HG03558 (cell line): ENCODE data around the gene MTF1.
"Not testable (repeated sequence)": the region's sequence is repeated elsewhere in the genome, so short reads cannot be mapped to it uniquely, and the experiment has no call there.

ENCODE experiments used
- ATAC-seq: cut with Tn5 transposase; IDR thresholded peaks from one replicate; pipeline ENCODE4 v1.9.1; 2021; ENCODE audit warnings: moderate number of reproducible peaks; ENCODE audit not compliant: unreplicated experiment; ENCODE audit errors: extremely low read depth

Gene MTF1

DNA sequence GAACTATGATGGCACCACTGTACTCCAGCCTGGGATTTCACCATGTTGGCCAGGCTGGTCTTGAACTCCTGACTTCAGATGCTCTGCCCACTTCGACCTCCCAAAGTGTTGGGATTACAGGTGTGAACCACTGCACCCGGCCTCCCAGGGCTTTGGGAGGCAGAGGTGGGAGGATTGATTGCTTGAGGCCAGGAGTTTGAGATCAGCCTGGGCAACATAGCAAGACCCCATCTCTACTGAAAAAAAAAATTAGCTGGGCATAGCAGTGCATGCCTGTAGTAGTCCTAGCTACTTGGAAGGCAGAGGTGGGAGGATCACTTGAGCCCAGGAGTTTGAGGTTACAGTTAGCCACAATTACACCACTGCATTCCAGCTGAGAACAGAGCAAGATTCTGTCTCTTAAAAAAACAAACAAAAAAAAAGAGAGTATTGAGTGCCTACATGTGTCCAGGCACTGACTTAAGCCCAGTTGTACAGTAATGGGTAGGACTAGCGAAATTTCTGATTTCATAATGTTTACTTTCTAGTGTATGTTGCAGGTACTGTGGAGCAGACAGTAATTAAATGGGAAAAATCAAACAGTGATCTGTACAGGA is 61.5 kb downstream of the MTF1 start:
- ATAC-seq, result no peak

DNA sequence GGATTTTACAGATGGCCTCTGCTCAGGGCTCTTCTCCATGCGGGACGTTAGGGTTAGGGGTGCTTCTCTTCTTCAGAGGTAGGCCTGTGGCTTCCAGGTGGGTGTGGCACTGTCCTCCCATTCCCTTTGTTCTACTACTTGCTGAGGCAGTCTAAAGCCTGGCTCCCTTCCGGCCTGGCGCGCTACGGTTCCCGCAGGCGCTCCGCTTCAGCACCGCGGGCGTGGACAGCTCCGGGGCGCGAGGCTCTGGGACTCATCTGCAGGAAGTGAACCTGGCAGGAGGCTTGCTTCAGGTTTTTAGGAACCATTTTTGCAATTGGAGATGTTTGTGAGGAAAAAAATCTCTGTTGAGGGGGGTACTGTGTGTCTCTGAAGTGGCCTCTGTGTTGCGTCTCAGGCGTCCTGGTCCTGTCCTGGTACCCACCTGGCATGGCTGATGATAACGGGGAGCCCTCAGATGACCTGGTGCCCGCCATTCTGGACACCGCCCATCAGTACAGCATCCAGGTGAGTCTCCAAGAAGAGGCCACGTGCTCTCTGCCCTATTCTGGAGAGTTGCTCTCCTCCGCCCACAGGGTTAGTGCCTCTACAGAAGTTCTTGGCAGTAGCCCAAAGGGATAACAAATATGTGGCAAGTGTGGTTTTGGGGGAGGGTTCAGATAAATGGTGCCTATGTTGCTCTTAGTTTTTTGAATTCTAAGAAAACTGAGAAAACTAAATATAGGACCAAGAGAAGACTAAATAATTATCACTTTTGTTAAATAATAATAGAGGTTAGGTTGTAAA is 63.9 kb downstream of the MTF1 start:
- ATAC-seq, result no peak

DNA sequence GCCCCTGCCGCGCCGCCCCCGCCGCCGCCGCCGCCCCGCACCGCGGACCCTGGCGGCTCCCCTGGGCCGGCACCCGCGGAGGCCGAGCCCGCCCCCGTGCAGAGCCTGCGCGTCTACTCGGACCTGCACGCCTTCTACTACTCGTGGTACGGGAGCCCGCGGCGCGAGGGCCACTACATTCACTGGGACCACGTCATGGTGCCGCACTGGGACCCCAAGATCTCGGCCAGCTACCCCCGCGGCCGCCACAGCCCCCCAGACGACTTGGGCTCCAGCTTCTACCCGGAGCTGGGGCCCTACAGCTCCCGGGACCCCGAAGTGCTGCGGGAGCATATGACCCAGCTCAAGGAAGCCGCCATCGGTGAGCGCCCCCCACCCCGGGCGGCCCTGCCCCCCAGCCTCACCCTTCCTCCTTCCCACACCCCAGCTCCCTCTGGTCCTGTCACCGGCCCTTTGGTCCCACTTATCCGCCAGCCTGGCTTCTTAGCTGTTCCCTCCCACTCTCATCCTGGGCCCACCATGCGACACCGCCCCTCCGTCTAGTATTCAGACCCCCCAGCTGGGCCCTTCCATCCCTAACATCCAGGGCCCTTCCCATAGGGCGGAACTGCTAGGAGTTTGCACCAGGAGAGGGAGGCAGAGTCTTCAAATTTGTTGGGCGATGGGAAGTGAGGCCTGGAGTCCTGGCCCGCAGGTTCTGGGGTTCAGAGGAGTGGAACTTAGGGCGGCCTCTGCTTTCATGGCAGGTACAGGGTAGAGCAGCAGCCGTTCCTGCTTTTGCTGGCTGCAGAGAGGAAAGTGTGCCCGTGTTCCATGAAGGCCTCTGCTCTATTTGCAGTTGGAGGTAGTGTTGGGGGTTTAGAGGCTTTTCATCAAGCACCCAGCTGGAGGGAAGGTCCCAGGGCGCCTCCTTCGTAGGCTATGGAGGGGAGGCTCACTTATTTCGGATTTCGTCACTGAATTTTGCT is 64.7 kb downstream of the MTF1 start:
- ATAC-seq, result no peak

DNA sequence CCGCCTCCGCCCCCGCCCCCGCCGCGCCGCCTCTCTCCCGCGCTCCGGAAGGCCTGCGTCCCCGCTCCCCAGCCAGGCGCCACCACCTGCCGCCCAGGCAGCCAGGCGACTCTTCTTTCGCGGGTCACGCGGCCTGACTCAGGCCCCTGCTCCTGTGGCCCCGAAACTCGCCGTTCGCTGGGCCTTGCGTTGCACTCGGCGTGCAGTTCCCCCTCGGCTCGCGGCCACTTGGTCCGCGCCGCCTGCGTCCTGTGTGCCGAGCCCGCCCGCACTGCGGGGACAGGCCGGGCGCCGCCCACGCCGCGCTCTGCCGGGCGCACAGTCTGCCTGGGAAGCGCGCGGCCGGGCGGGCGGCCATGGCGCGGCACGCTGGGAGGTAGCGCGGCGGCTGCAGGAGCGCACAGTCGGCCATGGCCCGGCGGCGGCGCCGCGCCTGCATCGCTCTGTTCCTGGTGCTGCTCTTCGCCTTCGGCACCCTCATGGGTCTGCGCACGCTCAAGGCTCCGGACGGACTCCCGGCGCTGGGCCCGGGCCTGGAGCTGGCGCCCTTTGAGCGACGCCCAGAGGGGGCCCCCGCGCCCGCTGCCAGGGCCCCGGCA is 65.5 kb downstream of the MTF1 start, which contains the start of gene MANEAL:
Gene MANEAL (plus strand): TSS at position 75 of the 599 bp plus-strand sequence. CDS start 336 bp downstream, at position 411.
- no peak for ATAC-seq

DNA sequence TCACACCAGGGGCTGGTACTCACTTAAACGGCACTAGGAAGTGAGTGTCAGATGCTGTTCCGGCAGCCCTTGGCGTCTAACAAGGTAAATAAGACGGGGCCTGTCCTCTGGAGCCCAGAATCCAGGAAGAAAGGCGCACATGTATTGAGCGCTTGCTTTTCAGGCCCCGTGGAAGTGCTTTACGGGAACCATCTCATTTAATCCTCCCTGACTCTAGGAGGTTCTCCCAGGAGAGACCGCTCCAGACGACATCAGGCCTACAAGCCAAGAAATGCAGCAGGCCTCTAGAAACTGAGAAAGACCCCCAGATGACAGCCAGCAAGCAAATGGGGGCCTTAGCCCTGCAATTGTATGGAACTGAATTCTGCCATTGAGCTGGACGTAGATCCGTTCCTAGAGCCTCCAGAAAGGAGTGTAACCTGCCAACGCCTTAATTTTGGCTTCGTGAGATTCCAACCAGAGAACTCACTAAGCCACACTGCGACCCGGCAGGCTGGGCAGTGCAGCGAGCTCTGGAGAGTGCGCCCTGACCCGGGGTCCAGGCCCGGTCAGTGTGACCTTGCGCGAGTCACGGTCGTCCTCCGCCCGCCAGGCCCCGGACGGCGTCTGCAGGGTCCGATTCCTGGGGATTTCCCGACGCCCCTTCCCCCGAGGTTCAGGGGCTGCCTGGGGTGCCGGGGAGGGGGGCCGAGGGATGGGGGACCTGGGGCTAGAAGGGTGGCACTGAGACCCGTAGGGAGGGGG is 66.3 kb downstream of the MTF1 start:
- ATAC-seq, result no peak

DNA sequence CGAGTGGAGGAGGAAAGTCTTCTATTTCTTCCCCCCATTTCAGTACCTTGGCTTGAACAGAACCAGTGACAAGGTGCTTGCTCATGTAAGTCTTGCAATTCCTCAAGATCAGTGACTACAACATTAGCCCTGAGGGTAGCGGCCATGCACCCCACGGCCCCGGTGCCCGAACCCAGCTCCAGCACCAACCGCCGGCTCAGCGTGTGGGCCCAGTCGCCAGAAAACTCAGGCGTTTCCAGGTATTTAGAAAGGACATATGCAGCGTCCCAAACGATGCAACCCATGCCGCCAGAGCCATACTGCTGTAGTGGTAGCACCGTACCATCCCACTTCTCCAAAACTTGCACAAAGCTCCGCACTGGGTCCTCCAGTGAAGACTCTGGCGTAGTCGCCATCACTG is 76.9 kb downstream of the MTF1 start:
- no peak for ATAC-seq

DNA sequence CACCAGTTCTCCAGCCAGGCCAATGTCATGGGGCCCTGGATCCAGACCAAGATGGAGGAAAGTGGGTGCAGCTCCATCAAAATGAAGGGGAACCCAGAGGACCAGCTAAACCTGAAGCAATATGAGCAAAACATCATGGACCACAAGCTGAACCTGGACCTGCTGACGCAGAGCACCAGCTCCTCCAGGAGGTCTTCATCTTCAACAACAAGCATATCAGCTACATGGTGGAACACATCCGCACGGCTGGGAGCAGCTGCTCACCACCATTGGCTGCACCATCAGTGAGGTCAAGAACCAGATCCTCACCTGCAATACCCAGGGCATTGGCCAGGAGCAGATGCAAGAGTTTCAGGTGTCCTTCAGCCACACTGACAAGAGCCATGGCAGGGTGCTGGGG is 80.7 kb downstream of the MTF1 start:
- ATAC-seq, result no peak

DNA sequence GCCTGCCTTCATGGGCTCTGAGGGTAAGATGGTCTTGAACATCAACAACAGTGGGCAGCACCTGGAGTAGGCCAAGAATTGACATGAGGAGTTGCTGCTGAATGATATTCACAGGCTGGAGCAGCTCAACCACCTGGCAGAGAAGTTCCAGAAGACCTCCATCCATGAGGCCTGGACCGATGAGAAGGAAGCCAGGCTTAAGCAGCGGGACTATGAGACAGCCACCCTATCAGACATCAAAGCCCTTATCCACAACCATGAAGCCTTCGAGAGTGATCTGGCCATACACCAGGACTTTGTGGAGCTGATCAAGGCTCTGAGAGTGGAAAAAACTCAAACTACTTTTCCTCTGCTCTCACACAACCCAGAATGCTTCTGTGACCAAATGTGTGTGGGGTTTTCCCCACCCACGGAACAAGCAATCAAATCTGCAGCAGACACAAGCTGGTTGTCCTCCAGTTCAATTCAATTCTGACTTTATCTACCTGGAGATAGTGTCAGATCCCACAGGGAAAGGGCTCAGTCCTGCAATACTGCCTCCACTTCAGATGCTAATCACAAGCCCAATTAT is 82.4 kb downstream of the MTF1 start:
- ATAC-seq, result no peak

DNA sequence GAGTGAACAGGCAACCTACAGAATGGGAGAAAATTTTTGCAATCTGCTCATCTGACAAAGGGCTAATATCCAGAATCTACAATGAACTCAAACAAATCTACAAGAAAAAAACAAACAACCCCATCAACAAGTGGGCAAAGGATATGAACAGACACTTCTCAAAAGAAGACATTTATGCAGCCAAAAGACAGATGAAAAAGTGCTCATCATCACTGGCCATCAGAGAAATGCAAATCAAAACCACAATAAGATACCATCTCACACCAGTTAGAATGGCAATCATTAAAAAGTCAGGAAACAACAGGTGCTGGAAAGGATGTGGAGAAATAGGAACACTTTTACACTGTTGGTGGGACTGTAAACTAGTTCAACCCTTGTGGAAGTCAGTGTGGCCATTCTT is 88.0 kb downstream of the MTF1 start:
- ATAC-seq, result not testable (repeated sequence)

DNA sequence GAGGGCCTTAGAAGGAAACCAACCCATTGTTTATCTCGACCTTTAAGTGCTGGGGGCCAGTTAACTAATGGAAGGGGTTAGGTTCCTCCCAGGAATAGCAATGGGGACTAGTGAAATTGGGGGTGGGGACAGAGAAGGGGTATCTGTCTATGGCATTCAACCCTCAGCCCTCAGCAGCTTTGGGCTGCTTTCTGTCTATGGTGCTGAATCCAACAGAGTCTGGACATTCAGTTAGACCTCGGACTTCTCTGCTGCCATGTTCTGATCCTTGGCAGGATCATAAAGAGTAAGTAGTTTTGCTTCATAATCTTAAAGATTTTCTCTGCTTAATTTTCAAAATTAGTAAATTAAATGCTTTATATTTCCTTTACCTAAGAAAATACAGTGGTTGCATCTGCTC is 91.9 kb downstream of the MTF1 start:
- no peak for ATAC-seq

DNA sequence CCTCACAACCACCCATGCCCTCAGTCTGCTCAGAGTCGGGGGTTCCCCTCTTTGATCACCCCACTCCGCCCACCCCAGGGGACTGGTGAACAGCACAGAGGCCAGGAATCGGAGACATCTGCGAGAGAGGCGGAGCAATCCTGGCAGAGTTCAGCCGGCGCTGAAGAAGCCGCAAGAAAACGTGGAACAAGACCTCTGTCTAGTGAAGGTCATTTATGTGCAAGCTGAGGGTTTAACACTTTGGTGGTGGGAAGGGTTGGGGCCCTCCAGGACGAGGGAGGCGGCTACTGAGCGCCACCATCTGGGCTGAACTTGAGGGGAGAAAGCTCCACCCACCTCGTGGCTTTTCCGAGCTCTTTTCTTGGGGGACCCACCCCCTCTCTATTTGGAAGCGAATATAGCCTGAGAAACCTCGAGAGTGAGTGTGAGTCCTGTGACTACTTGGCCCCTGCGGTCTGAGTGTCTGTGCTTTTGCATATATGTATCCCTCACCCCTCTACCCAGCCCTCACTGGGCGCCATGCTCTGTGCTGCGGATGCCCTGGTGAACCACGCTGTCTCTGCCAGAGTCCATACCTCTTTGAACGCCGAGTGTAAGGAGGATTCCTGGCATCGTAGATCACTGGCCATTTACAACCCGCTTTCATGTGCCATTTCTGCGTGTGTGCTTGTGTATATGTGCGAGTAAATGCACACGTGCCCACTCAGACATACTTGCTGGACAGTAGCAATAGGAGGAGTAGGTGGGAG is 93.3 kb downstream of the MTF1 start:
- no peak for ATAC-seq

DNA sequence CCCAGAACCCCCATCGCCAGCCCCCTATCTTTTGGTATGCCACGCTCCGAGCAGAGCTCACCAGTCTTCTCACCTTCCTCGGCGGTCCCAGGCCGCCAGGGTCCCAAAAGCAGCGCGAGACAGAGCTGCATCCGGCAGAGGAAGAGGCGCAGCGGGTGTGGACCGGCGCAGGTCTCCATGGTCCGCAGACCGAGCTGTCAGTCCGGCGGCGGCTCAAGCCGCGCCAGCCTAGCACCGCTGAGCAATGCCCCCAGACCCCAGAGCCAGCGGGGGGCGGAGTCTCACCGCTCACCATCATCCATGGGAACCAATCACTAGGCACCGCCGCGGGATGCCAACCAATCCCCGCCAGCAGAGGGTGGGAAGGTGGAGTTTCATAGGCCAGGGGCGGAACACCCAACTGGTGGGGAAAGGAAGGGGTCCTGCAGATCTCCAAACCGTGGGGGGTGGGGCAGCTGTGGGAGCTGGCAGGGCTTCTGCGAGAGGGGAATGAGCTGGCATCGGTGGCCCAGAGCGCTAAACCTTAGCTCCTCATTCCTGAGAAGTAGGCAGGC is 94.4 kb downstream of the MTF1 start, which contains the start of gene EPHA10:
Gene EPHA10 (minus strand): TSS at position 233 of the 554 bp plus-strand sequence. CDS start 54 bp downstream, at position 179.
- ATAC-seq, result no peak

DNA sequence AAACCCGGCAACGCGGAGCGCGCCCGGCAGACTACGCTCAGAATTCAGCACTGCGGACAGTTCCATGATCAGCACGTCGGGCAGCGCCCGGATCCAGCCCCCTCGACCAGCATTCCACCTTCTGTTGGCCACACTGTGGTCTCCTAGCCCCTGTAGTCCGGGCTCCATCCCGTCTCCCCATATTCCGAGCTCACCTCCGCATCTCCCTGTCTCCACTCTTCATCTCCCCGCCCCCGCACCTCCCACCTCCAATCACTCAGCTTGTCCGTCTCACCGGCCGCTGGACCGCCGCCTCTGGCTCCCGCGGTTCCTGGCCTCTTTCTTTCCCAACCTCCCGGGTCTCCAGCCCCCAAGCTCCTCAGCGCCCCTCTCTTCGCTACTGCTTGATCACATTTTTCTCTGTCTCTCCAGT is 95.0 kb downstream of the MTF1 start:
- no peak for ATAC-seq

DNA sequence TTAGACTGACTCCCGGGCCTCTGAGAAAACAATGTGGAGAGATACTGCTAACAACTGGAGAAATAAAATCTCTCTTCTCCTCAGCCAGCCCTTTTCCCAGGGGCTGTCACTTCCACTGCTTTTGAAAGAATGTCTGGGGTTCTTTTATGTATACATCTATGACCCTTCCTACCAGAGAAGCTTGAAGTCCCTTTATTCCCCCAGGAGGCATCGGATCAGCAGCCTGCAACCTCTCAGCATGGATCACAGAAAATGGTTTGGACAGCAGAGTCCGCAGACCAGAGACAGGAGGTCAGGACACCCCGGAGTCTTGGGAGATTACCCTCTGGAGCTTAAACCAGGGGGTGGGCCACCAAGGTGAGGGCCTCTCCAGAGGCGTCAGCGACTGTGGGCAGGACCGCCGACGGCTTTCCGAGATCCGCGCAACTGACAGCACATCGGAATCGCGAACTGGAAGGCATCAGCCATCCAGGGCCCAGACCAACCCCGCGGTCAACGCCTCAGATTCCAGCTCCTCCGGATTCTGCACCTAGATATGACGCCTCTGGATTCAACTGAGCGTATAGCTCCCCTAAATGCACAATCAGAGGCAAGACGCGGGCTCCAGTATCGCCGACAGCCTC is 95.5 kb downstream of the MTF1 start:
- no peak for ATAC-seq

DNA sequence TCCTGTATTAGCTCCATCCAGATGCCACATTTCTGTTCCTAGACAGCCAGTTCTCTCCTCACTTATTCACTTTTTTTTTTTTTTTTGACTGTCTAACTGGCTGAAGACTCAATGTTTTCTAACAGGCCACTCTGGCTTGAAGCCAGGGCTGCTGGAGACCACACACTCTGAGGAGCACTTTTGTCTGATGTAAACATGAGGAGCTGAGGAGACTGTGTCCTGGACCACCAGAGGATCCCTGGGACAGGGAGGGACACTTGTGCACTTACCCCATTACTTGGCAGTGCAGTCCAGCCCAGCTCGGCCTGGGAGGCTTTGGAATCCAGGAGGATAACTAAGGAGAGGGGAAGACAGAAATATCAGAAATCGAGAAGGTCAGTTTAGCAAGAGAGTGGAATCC is 96.9 kb downstream of the MTF1 start:
- ATAC-seq, result no peak

DNA sequence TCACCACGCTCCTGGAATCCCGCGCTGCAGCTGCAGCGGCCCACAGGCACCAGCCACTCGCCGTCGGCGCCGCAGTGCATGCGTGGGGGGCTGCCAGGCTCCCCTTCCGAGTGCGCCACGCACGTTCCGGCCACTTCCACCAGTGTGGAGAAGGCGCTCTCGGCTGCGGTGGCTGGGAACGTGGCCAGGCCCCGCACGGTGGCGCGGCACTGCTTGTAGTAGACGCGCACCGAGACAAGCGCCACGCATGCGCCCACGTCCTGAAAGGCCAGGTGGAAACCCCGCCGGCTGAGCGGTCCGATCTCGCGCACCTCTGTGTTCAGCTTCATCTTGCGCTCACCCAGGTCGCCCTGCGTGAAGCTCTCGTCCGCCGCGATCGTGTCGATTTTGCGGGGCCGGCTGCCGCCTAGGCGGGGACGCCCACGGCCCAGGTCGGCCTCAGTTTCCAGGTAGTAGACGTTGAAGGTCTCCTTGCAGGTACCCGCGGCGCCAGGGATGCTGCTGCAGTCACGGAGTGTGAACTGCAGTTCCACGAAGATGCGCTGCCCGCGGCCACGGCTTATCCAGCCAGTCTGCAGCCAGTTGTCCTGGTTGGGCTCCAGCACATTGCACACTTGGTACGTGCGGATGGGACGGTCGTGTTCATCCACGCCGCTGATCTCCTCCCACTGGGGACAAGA is 97.8 kb downstream of the MTF1 start:
- ATAC-seq, result no peak
